KOPT-K1 (cell line): ENCODE data around the gene MS4A12.
"Not testable (repeated sequence)": the region's sequence is repeated elsewhere in the genome, so short reads cannot be mapped to it uniquely, and the experiment has no call there.

ENCODE experiments used
- H3K27ac ChIP-seq: fragments of 200-600 bp; sonication (generic); 2 replicates; pipeline ENCODE4 v1.5.1; 2016; ENCODE audit warnings: antibody characterized with exemption, mild to moderate bottlenecking, low read depth, low read length; ENCODE audit not compliant: poor library complexity, severe bottlenecking
- H3K36me3 ChIP-seq: fragments of 200-600 bp; sonication (generic); 2 replicates; pipeline ENCODE4 v1.5.1; 2017; ENCODE audit warnings: antibody characterized with exemption, mild to moderate bottlenecking, low read length, moderate library complexity; ENCODE audit not compliant: insufficient read depth
- H3K9me3 ChIP-seq: fragments of 200-600 bp; sonication (generic); 2 replicates; pipeline ENCODE4 v1.5.1; 2017; ENCODE audit warnings: antibody characterized with exemption, low read length, mild to moderate bottlenecking; ENCODE audit not compliant: insufficient read depth, poor library complexity, severe bottlenecking

The MS4A12 gene

DNA sequence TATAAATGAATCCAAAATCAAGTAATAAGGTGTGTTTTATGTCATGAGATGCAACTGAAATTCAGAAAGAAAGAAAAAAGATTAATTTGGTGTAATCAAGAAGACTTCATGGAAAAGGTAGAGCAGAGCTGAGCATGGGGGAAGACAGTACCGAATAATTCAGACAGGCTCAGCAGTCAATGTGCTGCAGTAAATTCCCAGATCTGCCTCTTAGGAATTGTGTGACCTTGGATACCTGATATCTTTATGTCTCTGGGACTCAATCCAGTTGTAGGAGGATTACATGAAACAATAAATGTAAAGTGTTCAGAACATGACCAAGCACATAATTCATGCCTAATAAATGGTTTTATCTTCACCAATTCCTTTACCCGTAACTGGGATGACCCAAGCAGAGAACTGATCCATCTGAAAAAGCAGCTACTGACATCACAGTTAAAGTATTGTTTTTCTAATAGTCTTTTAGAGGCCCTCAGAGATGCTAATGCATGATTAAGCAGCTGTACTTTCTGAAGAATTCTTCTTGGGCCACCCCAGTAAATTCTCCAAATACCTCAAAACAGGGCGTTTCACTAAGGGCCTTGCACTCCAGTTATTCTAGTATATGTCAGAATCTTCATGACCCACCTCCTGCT, 7.8 kb downstream of the MS4A12 start:
- Histone ChIP-seq H3K27ac (no peak overlapping the region), H3K9me3 (no peaks in the 10 kb centered on the region), H3K36me3 (no peaks in the 10 kb centered on the region)

DNA sequence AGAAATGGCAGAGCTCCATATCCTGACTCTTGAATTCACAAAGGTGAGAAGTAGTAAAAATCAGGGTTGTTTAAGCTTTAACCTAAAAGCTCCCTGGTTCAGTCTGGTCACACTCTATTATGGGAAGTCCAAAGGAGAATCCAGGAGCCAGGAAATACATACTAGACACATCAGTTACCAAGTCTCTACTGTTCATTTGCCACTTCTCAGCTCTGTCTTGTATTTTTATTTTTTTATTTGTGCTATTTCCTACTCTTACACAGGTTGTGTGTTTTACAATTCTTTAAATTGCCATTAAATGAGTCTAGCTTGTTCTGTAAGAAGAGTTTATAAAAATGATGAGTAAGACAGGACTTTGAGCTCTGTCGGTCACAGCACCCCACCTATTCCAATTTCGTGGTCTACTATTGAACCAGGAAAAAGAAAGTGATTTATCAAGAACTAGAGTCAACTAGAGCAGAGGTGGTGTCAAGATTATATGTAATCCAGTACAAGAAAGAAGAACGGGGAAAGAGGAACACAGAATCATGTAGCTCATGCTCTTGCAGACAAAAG, 9.7 kb downstream of the MS4A12 start:
- Histone ChIP-seq H3K9me3 (no peaks in the 10 kb centered on the region), H3K27ac (no peak overlapping the region), H3K36me3 (no peaks in the 10 kb centered on the region)

DNA sequence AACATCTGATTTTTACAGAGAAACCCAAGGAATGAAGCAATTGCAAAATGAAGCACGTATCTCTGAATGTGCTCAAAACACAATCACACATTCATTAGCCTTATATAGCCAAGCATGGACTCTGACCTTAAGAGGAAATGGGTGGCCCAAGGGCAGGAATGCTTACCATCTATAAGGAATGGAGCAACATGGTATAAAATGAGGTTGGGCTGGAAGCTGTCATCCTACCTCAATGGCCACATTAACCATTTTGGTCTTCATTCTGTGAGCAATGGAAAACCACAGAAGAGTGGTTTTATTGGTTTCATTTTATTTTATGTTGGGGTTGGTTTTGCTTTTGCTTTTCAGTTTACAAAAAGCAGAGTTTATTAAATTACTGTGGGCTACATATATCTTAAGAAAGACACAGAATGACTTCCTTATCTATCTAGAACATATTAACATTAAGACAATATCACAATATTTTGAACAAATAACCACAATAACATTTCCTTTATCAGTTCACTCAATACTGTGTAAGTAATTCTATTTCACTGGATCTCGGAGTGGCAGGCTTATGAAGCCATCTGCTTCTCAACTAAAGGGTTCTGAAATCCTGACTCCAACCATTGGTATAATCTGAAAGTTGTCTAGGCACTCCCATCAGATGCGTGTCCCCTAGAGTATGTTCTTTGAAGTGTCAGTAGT, 11.8 kb downstream of the MS4A12 start:
- H3K36me3 ChIP-seq = no peaks in the 10 kb centered on the region
- peaks cover 4% of the 10 kb centered on the region for H3K9me3 ChIP-seq
- no peak overlapping the region for H3K27ac ChIP-seq

DNA sequence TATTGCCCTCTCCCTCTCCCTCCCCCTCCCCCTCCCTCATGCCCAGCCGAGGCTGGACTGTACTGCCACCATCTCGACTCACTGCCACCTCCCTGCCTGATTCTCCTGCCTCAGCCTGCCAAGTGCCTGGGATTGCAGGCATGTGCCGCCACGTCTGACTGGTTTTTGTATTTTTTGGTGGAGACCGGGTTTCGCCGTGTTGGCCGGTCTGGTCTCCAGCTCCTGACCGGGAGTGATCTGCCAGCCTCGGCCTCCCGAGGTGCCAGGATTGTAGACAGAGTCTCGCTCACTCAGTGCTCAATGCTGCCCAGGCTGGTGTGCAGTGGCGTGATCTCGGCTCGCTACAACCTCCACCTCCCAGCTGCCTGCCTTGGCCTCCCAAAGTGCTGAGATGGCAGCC, 17.0 kb downstream of the MS4A12 start:
- not testable (repeated sequence) for H3K27ac ChIP-seq, H3K36me3 ChIP-seq

GRCh38 chr11:60510209-60510608, 17.6 kb downstream of the MS4A12 start:
- H3K27ac ChIP-seq, H3K9me3 ChIP-seq, H3K36me3 ChIP-seq: not testable (repeated sequence)

More for the DNA sequence above, 17.0 kb downstream of the MS4A12 start:
- not testable (repeated sequence) for H3K9me3 ChIP-seq

DNA sequence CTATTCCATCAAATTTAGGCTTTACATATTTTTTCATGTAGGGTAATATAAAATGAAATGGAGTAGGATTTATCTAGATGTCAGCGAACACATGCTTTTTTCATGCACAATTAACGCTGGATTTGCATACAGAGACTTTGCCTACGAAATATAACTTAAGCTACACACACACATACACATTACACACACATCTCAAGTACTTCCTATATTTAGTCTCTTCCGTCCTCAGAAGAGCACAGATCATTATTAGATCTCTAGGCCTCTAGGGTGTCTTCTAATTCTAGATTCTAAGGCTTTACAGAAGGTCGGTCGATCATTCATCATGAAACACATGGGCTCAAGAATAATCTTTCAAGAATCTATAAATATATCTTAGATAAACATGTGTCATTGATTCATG, 18.8 kb downstream of the MS4A12 start:
- H3K36me3 ChIP-seq = no peaks in the 10 kb centered on the region
- H3K27ac ChIP-seq = no peak overlapping the region
- H3K9me3 ChIP-seq = peaks cover 5% of the 10 kb centered on the region

GRCh38 chr11:60512651-60513225, 20.2 kb downstream of the MS4A12 start:
- Histone ChIP-seq H3K36me3 (no peaks in the 10 kb centered on the region), H3K9me3 (peaks cover 5% of the 10 kb centered on the region), H3K27ac (no peak overlapping the region)

- H3K27ac ChIP-seq = no peak overlapping the region
- peaks cover 5% of the 10 kb centered on the region for H3K9me3 ChIP-seq
- no peaks in the 10 kb centered on the region for H3K36me3 ChIP-seq
Observed at GRCh38 chr11:60513496-60514460, 21.2 kb downstream of the MS4A12 start.

DNA sequence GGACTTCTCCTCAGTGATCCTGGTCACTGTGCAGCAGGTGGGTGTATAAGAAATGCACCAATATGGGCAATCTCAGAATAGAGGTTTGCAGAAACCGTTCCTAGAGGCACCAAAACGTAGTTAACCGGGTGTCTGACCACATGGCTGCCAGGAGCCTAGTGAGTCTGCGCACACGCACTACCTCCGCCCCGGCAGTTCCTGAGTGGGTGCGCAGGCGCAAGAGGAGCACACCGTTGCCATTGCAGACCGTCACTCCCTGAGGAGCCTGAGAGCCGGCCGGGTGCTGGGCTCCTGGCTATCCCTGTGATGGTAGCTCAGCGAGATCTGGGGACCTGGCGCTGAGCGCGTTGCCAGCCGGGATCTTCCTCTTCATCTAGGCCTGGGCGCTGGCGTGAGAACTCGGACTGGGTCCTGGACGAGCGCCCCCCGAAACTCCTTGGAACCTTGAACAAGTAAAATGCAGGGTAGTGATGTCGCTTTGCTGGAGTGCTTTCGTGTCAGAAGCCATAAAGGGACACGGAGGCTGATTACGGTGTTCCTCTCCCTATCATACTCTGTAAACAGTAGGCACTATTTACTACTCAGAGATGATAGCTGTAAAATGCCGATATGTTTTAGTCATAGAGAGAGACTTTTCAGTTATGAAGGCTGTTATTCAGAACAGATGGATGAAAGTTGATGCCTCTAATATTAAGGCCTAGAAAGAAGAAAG, 22.7 kb downstream of the MS4A12 start, which contains the start of gene MS4A13:
Gene MS4A13, plus strand, starts transcription at position 249 of the 712 bp plus-strand sequence. CDS start 2,692 bp downstream, outside the sequence.
- Histone ChIP-seq H3K9me3 (no peaks in the 10 kb centered on the region), H3K27ac (no peak within 1 kb of the TSS), H3K36me3 (no peaks in the 10 kb centered on the region)

DNA sequence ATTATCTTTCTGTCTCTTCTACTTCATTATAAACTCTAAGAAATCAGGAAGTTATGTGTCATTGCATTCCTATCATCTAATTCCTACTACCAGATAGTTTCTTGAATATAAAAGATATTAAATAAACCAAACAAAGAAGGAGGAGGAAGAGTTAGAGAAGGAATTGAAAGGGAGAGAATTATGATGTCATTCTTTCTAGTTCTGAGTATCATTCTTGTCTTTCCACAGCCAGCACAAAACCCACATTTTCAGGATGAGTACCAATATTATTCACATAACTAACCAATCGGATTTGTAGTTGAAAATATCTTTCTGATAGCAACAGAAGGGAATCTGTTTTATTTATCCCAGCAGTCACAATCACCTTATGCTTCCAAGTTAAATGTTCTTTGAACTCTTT, 35.9 kb downstream of the MS4A12 start:
- H3K27ac ChIP-seq = no peak overlapping the region
- no peaks in the 10 kb centered on the region for H3K36me3 ChIP-seq
- H3K9me3 ChIP-seq = no peaks in the 10 kb centered on the region

DNA sequence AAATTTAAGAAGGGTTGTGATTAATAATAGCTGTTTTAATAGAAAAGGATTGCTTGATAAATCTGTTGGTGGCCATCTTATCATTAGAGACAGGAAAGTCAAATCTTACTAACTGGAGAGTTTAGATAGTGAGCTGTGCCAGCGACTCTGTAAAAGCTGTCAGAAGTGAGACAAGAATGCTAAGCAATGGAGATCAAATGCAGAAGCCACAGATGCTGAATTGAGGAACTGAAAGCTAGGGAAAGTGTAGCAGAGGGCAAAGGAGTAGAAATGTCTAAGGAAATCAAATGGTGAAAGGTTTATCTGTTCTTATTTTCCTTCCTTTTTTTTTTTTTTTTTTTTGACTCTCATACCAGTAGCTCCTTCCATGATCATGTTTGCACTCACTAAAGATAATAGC, 36.4 kb downstream of the MS4A12 start:
- H3K36me3 ChIP-seq = no peaks in the 10 kb centered on the region
- no peaks in the 10 kb centered on the region for H3K9me3 ChIP-seq
- no peak overlapping the region for H3K27ac ChIP-seq

DNA sequence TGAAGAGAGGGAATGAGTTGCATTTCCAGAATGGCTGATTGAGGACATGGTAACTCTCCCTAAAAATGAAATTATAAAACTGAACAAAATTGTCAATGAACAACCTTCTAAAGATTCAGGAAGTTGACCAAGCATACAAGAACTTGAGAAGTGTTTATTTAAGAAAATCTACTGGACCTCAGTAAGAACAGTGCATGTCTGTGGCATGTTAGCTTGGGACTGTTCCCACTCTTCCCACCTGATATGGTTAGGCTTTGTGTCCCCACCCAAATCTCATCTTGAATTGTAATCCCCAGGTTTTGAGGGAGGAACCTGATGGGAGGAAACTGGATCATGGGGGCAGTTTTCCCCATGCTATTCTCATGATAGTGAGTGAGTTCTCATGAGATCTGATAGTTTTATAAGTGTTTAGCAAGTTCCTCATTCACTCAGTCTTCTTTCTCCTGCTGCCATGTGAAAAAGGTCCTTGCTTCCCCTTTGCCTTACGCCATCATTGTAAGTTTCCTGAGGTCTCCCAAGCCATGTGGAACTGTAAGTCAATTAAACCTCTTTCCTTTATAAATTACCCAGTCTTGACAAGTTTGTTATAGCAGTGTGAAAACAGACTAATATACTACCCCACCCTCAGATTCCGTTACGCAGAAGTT, 38.0 kb downstream of the MS4A12 start:
- Histone ChIP-seq H3K9me3 (no peaks in the 10 kb centered on the region), H3K36me3 (no peaks in the 10 kb centered on the region), H3K27ac (no peak overlapping the region)

DNA sequence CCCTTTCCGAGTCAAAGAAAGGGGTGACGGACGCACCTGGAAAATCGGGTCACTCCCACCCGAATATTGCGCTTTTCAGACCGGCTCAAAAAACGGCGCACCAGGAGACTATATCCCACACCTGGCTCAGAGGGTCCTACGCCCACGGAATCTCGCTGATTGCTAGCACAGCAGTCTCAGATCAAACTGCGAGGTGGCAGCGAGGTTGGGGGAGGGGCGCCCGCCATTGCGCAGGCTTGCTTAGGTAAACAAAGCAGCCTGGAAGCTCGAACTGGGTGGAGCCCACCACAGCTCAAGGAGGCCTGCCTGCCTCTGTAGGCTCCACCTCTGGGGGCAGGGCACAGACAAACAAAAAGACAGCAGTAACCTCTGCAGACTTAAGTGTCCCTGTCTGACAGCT, 39.8 kb downstream of the MS4A12 start:
- H3K27ac ChIP-seq, H3K9me3 ChIP-seq, H3K36me3 ChIP-seq: not testable (repeated sequence)

DNA sequence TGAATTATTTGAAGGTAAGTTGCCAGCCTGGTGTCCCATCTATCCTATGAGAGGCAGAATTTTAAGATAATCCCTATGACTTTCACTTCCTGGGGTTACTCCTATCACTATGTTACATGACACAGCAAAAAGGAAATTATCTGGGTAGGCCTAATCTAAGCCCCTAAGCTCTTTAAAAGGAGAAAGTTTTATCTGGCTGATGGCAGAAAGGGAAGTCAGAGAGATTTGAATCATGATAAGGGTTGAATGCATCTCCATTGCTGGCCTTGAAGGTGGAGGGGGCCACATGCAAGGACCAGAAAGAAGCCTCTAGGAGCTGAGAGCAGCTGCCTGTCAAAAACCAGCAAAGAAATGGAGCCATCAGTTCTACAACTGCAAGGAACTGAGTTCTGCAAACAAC, 46.0 kb downstream of the MS4A12 start:
- not testable (repeated sequence) for H3K9me3 ChIP-seq, H3K36me3 ChIP-seq, H3K27ac ChIP-seq
